Neuronal stem cell (in vitro differentiated cells): ENCODE results near the gene KCTD5.
"Not testable (repeated sequence)": the region's sequence is repeated elsewhere in the genome, so short reads cannot be mapped to it uniquely, and the experiment has no call there.

Experiments used
- DNase-seq: peaks from one replicate; pipeline ENCODE4 v3.0.0-alpha.2; 2013; ENCODE audit warnings: low spot score
- H2AFZ ChIP-seq: one replicate; pipeline ENCODE4 v1.6.1; 2013; ENCODE audit warnings: mild to moderate bottlenecking, low read length, inconsistent platforms
- H2AK5ac ChIP-seq: 2 replicates; pipeline ENCODE4 v1.6.1; 2013; ENCODE audit warnings: low read depth, mild to moderate bottlenecking, inconsistent platforms, low read length, moderate library complexity, mixed read lengths
- H2BK120ac ChIP-seq: 2 replicates; pipeline ENCODE4 v1.6.1; 2013; ENCODE audit warnings: low read depth, mild to moderate bottlenecking, inconsistent platforms, low read length, moderate library complexity, mixed read lengths
- H2BK12ac ChIP-seq: one replicate; pipeline ENCODE4 v1.6.1; 2013; ENCODE audit warnings: low read length, inconsistent platforms
- H2BK15ac ChIP-seq: 2 replicates; pipeline ENCODE4 v1.6.1; 2013; ENCODE audit warnings: mild to moderate bottlenecking, low read length, inconsistent platforms, mixed read lengths
- H2BK5ac ChIP-seq: one replicate; pipeline ENCODE4 v1.6.1; 2013; ENCODE audit warnings: inconsistent platforms, mild to moderate bottlenecking, low read length, moderate library complexity
- H3K14ac ChIP-seq: one replicate; pipeline ENCODE4 v1.6.1; 2013; ENCODE audit warnings: low read length, inconsistent platforms
- H3K18ac ChIP-seq: 2 replicates; pipeline ENCODE4 v1.6.1; 2013; ENCODE audit warnings: low read length, inconsistent platforms
- H3K23ac ChIP-seq: 2 replicates; pipeline ENCODE4 v1.6.1; 2013; ENCODE audit warnings: low read depth, mild to moderate bottlenecking, mixed read lengths, low read length, inconsistent platforms; ENCODE audit not compliant: poor library complexity
- H3K27ac ChIP-seq: replicated peaks from 3 replicates; pipeline ENCODE4 v1.5.1; 2013; ENCODE audit warnings: low read length, inconsistent platforms
- H3K27me3 ChIP-seq, 3 experiments: 2 replicates each; pipeline ENCODE4 v1.6.1; 2013; ENCODE audit warnings: low read length in 3 of 3, mild to moderate bottlenecking in 2 of 3, inconsistent platforms in 1 of 3, low read depth in 1 of 3, mixed read lengths in 1 of 3, moderate library complexity in 1 of 3; ENCODE audit not compliant: control insufficient read depth in 3 of 3, insufficient read depth in 3 of 3
- H3K36me3 ChIP-seq, 2 donors: replicated peaks in 1 of 2; 2 replicates each; pipeline ENCODE4 v1.6.1; 2013; ENCODE audit warnings: low read length in 2 of 2; ENCODE audit not compliant: control insufficient read depth in 2 of 2, insufficient read depth in 2 of 2
- H3K4ac ChIP-seq: 2 replicates; pipeline ENCODE4 v1.6.1; 2013; ENCODE audit warnings: inconsistent platforms, mild to moderate bottlenecking, low read length, moderate library complexity
- H3K4me1 ChIP-seq, 2 donors: 1 replicate in 1 of 2; 2 replicates in 1 of 2; pipeline ENCODE4 v1.6.1; 2013; ENCODE audit warnings: low read length in 2 of 2, low read depth in 1 of 2; ENCODE audit not compliant: control insufficient read depth in 2 of 2, insufficient read depth in 1 of 2
- H3K4me2 ChIP-seq: one replicate; pipeline ENCODE4 v1.6.1; 2013; ENCODE audit warnings: mild to moderate bottlenecking, low read length, inconsistent platforms; ENCODE audit not compliant: insufficient read depth, poor library complexity, severe bottlenecking
- H3K4me3 ChIP-seq, 2 donors: 2 replicates each; pipeline ENCODE4 v1.5.1; 2013; ENCODE audit warnings: low read length in 2 of 2, mild to moderate bottlenecking in 2 of 2, inconsistent platforms in 1 of 2, moderate library complexity in 1 of 2
- H3K79me1 ChIP-seq: one replicate; pipeline ENCODE4 v1.6.1; 2013; ENCODE audit warnings: low read depth, mild to moderate bottlenecking, inconsistent platforms, low read length, moderate library complexity
- H3K9ac ChIP-seq: one replicate; pipeline ENCODE4 v1.6.1; 2013; ENCODE audit warnings: mild to moderate bottlenecking, low read depth, low read length, inconsistent platforms; ENCODE audit not compliant: poor library complexity
- H3K9me3 ChIP-seq, 2 donors: replicated peaks in 1 of 2; 2 replicates each; pipeline versions ENCODE3 to v1.6.1; 2013; ENCODE audit warnings: low read length in 2 of 2, mild to moderate bottlenecking in 2 of 2, inconsistent platforms in 1 of 2, low read depth in 1 of 2, mixed read lengths in 1 of 2, moderate library complexity in 1 of 2; ENCODE audit not compliant: control insufficient read depth in 2 of 2, insufficient read depth in 1 of 2
- H4K8ac ChIP-seq: one replicate; pipeline ENCODE4 v1.6.1; 2013; ENCODE audit warnings: low read depth, mild to moderate bottlenecking, inconsistent platforms, low read length, moderate library complexity
- H4K91ac ChIP-seq: one replicate; pipeline ENCODE4 v1.6.1; 2013; ENCODE audit warnings: low read length, low read depth, mild to moderate bottlenecking, inconsistent platforms; ENCODE audit not compliant: poor library complexity
- WGBS, 2 donors: extraction: QIAGEN DNeasy Blood & Tissue Kit; methylation state at CpG; one replicate each; pipeline ENCODE4 v1.1.7; 2013; ENCODE audit warnings: missing lambda C conversion rate in 2 of 2, mixed read lengths in 1 of 2; ENCODE audit not compliant: insufficient read length in 2 of 2, insufficient replicate concordance in 1 of 2; ENCODE audit errors: extremely low coverage in 2 of 2; 5-methylcytosine and 5-hydroxymethylcytosine counted together

KCTD5 gene

GRCh38 chr16:2669587-2669986 lies 12.7 kb upstream of the KCTD5 start:
- not testable (repeated sequence) for H3K4ac ChIP-seq, H3K9ac ChIP-seq, H2AK5ac ChIP-seq, H2BK12ac ChIP-seq, H3K27ac ChIP-seq, H2AFZ ChIP-seq, H3K23ac ChIP-seq, H3K4me3 ChIP-seq, H3K27me3 ChIP-seq, H4K91ac ChIP-seq, H2BK120ac ChIP-seq, H4K8ac ChIP-seq, H3K18ac ChIP-seq, DNase-seq, H3K79me1 ChIP-seq, H3K4me1 ChIP-seq, H2BK5ac ChIP-seq, H3K14ac ChIP-seq, H3K4me2 ChIP-seq, H2BK15ac ChIP-seq, H3K9me3 ChIP-seq
- WGBS, 2 donors = no CpG with 5 or more reads among the region's 10 CpGs
- H3K36me3 ChIP-seq = peaks cover 0 to 11% of the 10 kb centered on the region in 2 donors

- H4K8ac ChIP-seq, H3K79me1 ChIP-seq, H3K27me3 ChIP-seq, H3K4ac ChIP-seq, H3K27ac ChIP-seq, H3K9me3 ChIP-seq, H3K4me1 ChIP-seq, H3K18ac ChIP-seq, H3K9ac ChIP-seq, H2BK5ac ChIP-seq, H2AFZ ChIP-seq, H3K14ac ChIP-seq, H2AK5ac ChIP-seq, H3K4me2 ChIP-seq, H2BK12ac ChIP-seq, DNase-seq, H3K4me3 ChIP-seq, H3K23ac ChIP-seq, H4K91ac ChIP-seq, H2BK120ac ChIP-seq, H2BK15ac ChIP-seq: not testable (repeated sequence)
- H3K36me3 ChIP-seq = peaks cover 0 to 11% of the 10 kb centered on the region in 2 donors
- WGBS, 2 donors = no CpG with 5 or more reads among the region's 15 CpGs
Measured at GRCh38 chr16:2670017-2670416, 12.3 kb upstream of the KCTD5 start.

- H3K4me3 ChIP-seq, H3K27me3 ChIP-seq, H3K14ac ChIP-seq, H3K9ac ChIP-seq, H3K27ac ChIP-seq, H2BK5ac ChIP-seq, H3K4me1 ChIP-seq, H4K91ac ChIP-seq, H2AK5ac ChIP-seq, H3K18ac ChIP-seq, DNase-seq, H3K4ac ChIP-seq, H3K4me2 ChIP-seq, H3K9me3 ChIP-seq, H2BK12ac ChIP-seq, H4K8ac ChIP-seq, H2BK15ac ChIP-seq, H3K79me1 ChIP-seq, H2AFZ ChIP-seq, H2BK120ac ChIP-seq, H3K23ac ChIP-seq: not testable (repeated sequence)
- peaks cover 0 to 11% of the 10 kb centered on the region in 2 donors for H3K36me3 ChIP-seq
- WGBS, 2 donors = no CpG with 5 or more reads among the region's 10 CpGs
Measured at GRCh38 chr16:2671193-2671592, 11.1 kb upstream of the KCTD5 start.

GRCh38 chr16:2671741-2672140 lies 10.6 kb upstream of the KCTD5 start:
- H4K91ac ChIP-seq = no peak overlapping the region
- no peak overlapping the region for H3K14ac ChIP-seq
- H3K79me1 ChIP-seq = no peaks in the 10 kb centered on the region
- no peak overlapping the region for H3K18ac ChIP-seq
- H3K23ac ChIP-seq = no peak overlapping the region
- peaks cover 0 to 5% of the 10 kb centered on the region in 2 donors for H3K4me1 ChIP-seq
- no peak for DNase-seq
- H2BK120ac ChIP-seq = no peak overlapping the region
- no peak overlapping the region for H4K8ac ChIP-seq
- no CpG with 5 or more reads among the region's 13 CpGs for WGBS, 2 donors
- no peak overlapping the region for H2BK12ac ChIP-seq
- H2AK5ac ChIP-seq = no peak overlapping the region
- H3K9me3 ChIP-seq = no peaks in the 10 kb centered on the region
- peak overlapping the region in 1 of 2 donors; percentile 46 for H3K4me3 ChIP-seq
- no peak overlapping the region for H2BK5ac ChIP-seq
- H3K9ac ChIP-seq = no peak overlapping the region
- H2AFZ ChIP-seq = no peak overlapping the region
- no peak overlapping the region for H2BK15ac ChIP-seq
- H3K4me2 ChIP-seq = no peak overlapping the region
- no peaks in the 10 kb centered on the region for H3K27me3 ChIP-seq
- no peak overlapping the region for H3K4ac ChIP-seq
- peaks cover 0 to 11% of the 10 kb centered on the region in 2 donors for H3K36me3 ChIP-seq
- no peak overlapping the region for H3K27ac ChIP-seq
